ENCODE data around the gene ASIC2. TPM values are rescaled to one million over a fixed set of nuclear protein-coding genes. Genes with fewer than 3 reads are reported as not detected.

ASIC2 gene
- total and polyA plus RNA-seq, 7 donors, result under 0.01 to 0.60 (median 0.19) TPM; not detected in 3

DNA sequence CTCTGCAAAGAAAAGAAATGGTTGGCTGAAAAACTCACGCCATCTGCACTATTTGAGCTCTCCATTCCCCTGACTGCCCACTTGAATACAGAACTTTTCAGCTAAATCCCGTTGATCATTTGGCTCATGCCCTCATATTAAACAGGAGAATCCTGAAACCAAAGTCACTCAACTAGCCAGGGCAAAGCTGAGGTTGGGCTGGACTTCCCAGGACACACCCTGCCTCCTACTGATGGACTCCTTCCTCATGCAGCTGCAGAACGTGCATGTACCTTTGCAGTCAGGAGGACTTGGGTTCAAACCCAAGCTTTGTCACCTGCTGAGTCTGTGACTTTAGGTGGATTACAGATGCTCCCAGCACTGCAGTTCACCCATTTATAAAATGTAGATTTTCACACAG lies 7.7 kb downstream of the ASIC2 start:
- Histone ChIP-seq H3K4me1 (peaks cover 0 to 14% (median 6%) of the 10 kb centered on the region in 4 donors), H3K27me3 (peaks cover 0 to 14% (median 0%) of the 10 kb centered on the region in 3 donors), H3K27ac (no peak overlapping the region), H3K36me3 (no peaks in the 10 kb centered on the region), H3K4me3 (no peak overlapping the region), H3K9me3 (no peaks in the 10 kb centered on the region)
- no peak for DNase-seq
- intact Hi-C loops (cut with DNase I), result no loop called here
- TF ChIP-seq POLR2A (IDR thresholded peaks at IDR 0.05), result no peak
- TF ChIP-seq EP300 (IDR thresholded peaks at IDR 0.05), result no peak
- no peak for TF ChIP-seq POLR2AphosphoS5 (IDR thresholded peaks at IDR 0.05)
- WGBS, 2 donors, result 62 to 83% methylated on average over 3 of the region's 3 CpGs

DNA sequence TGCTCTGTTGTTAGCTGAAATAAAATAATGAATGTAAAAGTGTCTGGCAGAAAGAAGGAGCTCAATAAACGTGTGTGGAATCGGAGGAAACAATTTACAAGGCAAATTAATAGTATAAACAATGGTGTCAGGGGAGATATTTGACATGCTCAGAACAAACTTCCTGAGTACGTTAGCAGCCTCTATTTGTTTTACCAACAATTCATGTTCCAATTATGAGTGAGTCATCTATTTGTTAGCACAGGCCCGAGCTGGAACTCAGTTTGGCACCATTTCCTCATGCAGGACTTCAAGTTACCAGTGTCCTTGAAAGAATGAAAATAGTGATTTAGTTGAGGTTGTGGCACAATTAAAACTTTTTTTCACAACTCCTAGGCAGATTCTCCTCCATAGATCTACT lies 9.1 kb downstream of the ASIC2 start:
- WGBS, 2 donors, result 6 to 24% methylated on average over 4 of the region's 4 CpGs
- TF ChIP-seq, protein P1, sequence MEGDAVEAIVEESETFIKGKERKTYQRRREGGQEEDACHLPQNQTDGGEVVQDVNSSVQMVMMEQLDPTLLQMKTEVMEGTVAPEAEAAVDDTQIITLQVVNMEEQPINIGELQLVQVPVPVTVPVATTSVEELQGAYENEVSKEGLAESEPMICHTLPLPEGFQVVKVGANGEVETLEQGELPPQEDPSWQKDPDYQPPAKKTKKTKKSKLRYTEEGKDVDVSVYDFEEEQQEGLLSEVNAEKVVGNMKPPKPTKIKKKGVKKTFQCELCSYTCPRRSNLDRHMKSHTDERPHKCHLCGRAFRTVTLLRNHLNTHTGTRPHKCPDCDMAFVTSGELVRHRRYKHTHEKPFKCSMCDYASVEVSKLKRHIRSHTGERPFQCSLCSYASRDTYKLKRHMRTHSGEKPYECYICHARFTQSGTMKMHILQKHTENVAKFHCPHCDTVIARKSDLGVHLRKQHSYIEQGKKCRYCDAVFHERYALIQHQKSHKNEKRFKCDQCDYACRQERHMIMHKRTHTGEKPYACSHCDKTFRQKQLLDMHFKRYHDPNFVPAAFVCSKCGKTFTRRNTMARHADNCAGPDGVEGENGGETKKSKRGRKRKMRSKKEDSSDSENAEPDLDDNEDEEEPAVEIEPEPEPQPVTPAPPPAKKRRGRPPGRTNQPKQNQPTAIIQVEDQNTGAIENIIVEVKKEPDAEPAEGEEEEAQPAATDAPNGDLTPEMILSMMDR (IDR thresholded peaks at IDR 0.05), result no peak
- peak in 2 of 4 donors; percentile 7 to 16 for TF ChIP-seq POLR2AphosphoS5 (IDR thresholded peaks at IDR 0.05)
- intact Hi-C loops (cut with DNase I), result no loop called here
- Histone ChIP-seq H3K9me3 (no peaks in the 10 kb centered on the region), H3K27me3 (peaks cover 0 to 2% (median 0%) of the 10 kb centered on the region in 3 donors), H3K36me3 (no peaks in the 10 kb centered on the region), H3K4me3 (no peak overlapping the region), H3K27ac (no peak overlapping the region), H3K4me1 (peaks cover 0 to 14% (median 6%) of the 10 kb centered on the region in 4 donors)
- DNase-seq, result peak; percentile 69

DNA sequence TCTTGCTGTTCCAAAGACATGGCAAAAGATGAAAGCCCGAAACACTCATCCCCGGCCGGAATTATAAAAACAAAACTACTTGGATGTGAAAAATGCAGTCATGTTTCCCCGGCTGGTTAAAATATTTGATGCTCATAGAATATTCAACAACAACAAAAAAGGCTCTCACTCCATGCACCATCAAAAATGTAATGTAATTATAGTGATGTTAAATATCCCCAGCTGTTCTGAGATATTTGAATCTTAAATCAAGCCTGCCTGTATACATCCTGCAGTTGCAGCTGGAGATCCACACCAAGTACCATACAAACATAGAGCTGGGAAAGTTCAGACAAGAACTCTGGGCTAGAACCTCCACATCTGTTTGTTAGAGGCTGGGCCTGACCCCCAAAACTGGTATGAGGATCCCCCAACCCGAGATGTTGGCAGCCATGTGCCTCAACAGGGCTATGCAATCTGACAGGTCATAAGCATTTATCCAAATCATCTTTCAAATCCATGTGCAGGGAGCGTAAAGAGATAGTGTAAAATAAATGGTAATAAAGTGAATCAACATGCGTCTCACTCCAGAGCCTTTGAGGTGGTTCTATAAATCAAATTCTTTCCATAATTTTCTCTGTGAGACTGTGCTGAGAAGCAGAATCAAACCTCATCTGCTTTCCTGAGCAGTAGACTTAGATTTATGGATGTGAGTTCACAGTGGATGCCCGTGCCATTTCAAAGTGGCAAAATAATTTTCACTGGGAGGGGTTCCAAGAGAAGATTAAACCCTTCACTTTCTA lies 12.7 kb downstream of the ASIC2 start:
- H3K27ac ChIP-seq, result no peak overlapping the region
- H3K4me1 ChIP-seq, result peaks cover 0 to 14% (median 6%) of the 10 kb centered on the region in 4 donors
- H3K9me3 ChIP-seq, result no peaks in the 10 kb centered on the region
- 75 to 76% methylated on average over 8 of the region's 8 CpGs for WGBS, 2 donors
- intact Hi-C loops (cut with DNase I), result no loop called here
- H3K27me3 ChIP-seq, result no peaks in the 10 kb centered on the region
- H3K36me3 ChIP-seq, result no peaks in the 10 kb centered on the region
- no peak for TF ChIP-seq POLR2AphosphoS5 (IDR thresholded peaks at IDR 0.05)
- DNase-seq, result no peak
- no peak overlapping the region for H3K4me3 ChIP-seq

DNA sequence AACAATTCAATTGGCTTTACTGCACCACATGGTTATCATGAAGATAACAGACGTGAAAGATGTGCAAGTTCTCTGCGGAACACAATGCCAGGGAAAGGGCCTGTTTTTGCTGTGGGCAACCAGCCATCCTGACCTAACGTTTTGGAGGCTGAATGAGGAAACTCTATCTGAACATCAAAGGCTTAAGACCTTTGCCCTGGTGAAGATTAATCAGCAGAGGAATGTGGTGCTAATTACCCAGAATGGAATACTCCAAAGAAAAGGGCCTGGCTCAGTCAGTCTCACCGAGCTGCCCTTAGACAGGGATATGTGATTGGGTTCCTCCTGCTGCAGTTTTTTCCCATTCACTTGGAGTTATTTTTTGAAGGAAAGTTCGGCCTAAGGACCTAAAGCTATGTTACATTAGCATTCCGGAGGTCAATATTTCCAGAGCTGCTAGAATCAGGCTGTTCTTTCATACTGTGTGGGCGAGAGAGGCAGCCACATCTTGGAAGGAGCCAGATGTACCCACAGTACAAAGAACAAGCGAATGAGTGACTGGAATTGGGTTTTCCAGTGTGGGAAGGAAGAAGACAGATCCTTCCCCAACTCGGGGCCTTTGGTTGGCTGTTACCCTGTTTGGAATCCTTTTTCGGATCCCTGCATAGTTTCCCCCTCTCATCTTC lies 15.5 kb downstream of the ASIC2 start:
- TF ChIP-seq, protein P1 (IDR thresholded peaks at IDR 0.05), result no peak
- TF ChIP-seq EP300 (IDR thresholded peaks at IDR 0.05) (no peak), POLR2A (IDR thresholded peaks at IDR 0.05) (no peak), POLR2AphosphoS5 (IDR thresholded peaks at IDR 0.05) (no peak)
- DNase-seq, result no peak
- intact Hi-C loops (cut with DNase I), result no loop called here
- Histone ChIP-seq H3K9me3 (no peaks in the 10 kb centered on the region), H3K36me3 (no peaks in the 10 kb centered on the region), H3K27me3 (no peaks in the 10 kb centered on the region), H3K4me1 (no peaks in the 10 kb centered on the region), H3K27ac (no peak overlapping the region), H3K4me3 (no peak overlapping the region)
- 63 to 65% methylated on average over 10 of the region's 10 CpGs for WGBS, 2 donors

DNA sequence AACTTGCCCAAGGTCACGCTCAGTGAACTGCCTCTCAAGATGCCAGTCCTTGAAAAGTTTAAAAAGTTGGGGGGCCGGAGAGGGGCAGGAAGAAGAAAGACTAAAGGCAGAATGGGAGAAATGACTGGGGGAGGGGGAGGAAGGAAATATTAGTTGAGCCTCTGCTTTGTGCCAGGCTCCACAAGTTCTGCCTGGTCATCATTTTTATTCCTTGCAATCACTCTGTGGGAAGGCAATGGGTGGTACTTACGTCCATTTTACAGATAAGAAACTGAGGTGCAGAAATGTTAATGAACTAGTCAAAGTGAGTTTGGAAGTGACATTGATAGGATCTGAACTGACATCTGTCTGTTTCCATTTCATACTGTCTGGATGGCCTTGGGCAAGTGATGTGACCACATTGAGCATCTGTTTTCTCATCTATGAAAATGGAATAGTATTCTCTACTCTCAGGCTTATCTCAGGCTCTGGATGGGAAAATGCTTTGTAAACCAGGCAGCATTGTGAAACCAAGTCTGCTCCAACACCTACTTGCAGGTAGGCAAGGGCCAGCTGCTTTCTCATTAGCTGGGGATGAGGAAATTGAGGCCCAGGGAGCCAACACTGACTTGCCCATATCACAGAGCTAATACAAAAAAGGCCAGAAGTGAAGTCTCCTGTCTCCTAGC lies 19.2 kb downstream of the ASIC2 start:
- Histone ChIP-seq H3K36me3 (no peaks in the 10 kb centered on the region), H3K4me1 (no peaks in the 10 kb centered on the region), H3K27ac (no peak overlapping the region), H3K4me3 (no peak overlapping the region), H3K27me3 (no peaks in the 10 kb centered on the region), H3K9me3 (no peaks in the 10 kb centered on the region)
- TF ChIP-seq POLR2A (IDR thresholded peaks at IDR 0.05) (no peak), POLR2AphosphoS5 (IDR thresholded peaks at IDR 0.05) (no peak), EP300 (IDR thresholded peaks at IDR 0.05) (no peak)
- TF ChIP-seq, protein P1 (IDR thresholded peaks at IDR 0.05), result no peak
- intact Hi-C loops (cut with DNase I), result no loop called here
- WGBS, 2 donors, result 57 to 92% methylated on average over 3 of the region's 3 CpGs
- DNase-seq, result no peak

Data from sigmoid colon (tissue), 7 donors.